GM21367 (cell line): ENCODE results near the gene VMAC.
"Not testable (repeated sequence)": the region's sequence is repeated elsewhere in the genome, so short reads cannot be mapped to it uniquely, and the experiment has no call there.

Experiments
- ATAC-seq: cut with Tn5 transposase; IDR thresholded peaks from one replicate; pipeline ENCODE4 v1.9.1; 2021; ENCODE audit not compliant: unreplicated experiment

Gene VMAC, protein sequence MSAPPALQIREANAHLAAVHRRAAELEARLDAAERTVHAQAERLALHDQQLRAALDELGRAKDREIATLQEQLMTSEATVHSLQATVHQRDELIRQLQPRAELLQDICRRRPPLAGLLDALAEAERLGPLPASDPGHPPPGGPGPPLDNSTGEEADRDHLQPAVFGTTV

DNA sequence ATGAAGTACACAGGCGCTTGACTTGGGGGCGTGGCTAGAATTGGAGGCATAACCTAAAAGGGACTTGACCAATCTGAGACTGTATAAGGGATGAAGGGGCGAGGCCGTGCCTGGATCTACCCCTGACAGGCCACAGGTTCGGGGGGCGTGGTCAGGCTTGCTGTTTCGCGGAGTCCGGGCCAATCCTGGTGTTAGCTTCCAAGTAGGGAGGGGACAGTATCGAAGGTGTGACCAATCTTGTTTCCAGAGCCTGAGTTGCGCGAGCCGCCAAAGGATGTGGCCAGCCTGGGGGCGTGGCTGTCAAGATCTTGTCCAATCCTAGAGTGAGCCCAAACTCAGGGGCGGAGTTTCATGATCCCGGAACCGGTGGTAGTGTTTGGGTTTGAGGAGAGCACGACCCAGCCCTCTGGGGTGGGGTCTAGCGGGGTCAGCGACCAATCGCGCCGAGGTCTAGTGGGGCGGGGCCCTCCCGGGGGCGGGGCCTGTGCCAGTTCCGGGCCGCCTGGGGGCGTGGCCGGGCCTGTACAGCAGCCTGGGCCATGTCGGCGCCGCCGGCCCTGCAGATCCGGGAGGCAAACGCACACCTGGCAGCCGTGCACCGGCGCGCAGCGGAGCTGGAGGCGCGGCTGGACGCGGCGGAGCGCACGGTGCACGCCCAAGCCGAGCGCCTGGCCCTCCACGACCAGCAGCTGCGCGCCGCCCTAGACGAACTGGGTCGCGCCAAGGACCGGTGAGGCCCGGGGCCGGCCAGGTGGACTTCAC is at the start of gene VMAC:
Gene VMAC (plus strand): TSS at position 521 of the 762 bp plus-strand sequence. CDS start 19 bp downstream, at position 540.
- peak; percentile 70 for ATAC-seq

DNA sequence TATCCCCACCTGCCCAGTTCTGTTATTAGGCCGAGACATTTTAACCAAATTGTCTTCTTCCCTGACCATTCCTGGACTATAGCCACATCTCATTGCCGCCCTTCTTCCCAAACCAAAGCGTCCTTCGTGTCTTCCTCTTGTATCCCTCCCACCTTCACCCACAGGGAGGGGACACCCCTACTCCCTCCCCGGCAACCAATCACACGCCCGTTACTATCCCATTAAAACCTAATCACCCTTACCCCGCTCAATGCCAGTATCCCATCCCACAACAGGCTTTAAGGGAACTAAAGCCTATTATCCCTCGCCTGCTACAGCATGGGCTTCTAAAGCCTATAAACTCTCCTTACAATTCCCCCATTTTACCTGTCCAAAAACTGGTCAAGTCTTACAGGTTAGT is 49.5 kb upstream of the VMAC start:
- not testable (repeated sequence) for ATAC-seq

DNA sequence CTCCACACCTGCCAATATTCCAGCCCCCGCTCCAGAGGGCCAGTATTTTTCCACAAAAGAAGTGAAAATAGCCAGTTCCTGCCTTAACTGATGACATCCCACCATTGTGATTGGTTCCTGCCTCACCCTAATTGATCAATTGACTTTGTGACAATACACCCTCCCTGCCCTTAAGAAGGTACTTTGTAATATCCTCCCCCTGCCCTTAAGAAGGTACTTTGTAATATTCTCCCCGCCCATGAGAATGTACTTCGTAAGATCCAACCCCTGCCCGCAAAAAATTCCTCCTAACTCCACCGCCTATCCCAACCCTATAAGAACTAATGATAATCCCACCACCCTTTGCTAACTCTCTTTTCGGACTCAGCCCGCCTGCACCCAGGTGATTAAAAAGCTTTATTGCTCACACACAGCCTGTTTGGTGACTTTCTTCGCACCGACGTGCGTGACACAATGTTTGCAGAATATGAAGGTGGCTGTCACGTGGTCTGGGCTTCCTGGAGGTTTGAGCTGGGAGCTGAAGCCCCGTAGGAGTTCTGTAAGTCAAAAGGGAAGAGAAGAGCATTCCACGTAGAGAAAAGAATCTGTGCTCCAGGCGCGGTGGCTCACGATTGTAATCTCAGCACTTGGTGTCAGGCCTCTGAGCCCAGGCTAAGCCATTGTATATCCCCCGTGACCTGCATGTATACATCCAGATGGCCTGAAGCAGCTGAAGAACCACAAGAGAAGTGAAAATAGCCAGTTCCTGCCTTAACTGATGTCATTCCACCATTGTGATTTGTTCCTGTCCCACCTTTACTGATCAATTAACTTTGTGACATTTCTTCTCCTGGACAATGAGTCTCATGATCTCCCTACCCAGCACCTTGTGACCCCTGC is 47.2 kb upstream of the VMAC start:
- ATAC-seq = no peak

DNA sequence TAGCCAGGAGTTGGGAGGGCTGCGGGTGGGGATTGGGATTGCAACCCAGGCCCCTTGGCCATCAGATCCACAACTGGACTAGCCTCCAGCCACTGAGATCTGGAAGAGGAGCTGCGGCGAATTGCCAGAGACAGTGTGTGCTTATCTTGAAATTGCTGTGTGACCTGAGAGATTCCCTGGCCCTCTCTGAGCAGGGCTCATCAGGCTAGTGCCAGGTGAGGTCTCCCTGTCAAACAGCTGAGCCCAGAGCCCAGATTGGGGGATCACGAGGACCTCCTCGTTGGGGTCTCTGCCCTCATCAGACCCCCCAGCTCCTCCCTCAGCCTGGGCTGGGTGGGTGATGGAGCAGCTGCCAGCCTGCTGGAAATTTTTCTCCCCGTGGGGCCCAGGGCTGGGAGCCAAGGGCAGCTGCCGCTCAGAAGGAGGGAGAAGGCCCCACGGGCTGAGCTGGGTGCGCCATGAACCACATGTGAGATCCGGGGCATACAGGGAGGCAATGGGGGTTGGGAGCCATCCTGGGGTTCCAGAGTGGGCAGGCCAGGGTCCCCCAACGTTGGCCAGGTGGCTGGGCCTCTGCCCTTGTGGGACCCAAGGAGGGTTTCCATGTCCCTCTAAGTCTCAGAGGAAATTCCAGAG is 41.5 kb upstream of the VMAC start:
- no peak for ATAC-seq

DNA sequence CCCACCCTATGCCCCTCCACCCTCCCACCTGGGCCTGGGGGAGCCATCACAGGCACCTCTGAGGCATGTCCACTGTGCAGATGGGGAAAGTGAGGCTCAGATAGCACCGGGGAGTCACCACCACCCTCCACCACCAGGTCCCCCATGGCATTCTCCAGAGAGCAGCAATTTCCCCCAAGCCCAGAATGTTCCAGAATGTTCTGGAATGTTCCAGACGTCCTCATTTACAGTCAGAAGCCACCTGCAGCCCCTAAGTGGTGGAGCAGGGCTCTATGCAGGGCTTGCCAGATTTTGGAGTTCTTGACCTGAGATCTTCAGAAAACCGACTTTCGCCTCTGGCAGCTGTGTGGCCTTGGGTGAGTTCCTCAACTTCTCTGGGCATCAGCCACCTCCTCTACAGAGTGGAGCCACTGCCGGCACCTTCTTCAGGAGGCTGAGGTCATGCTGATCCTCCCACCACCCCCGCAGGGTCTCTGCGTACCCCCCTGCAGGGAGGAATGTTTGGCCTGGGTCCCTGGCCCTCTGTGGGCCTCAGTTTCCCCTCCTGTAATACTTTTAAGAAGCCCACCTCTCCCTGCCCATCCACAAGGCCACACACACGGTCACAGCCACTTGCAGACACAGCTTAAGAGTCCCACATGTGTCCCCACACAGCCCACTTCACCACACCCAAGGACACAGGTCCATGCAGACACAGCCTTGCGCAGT is 40.5 kb upstream of the VMAC start:
- ATAC-seq = no peak

DNA sequence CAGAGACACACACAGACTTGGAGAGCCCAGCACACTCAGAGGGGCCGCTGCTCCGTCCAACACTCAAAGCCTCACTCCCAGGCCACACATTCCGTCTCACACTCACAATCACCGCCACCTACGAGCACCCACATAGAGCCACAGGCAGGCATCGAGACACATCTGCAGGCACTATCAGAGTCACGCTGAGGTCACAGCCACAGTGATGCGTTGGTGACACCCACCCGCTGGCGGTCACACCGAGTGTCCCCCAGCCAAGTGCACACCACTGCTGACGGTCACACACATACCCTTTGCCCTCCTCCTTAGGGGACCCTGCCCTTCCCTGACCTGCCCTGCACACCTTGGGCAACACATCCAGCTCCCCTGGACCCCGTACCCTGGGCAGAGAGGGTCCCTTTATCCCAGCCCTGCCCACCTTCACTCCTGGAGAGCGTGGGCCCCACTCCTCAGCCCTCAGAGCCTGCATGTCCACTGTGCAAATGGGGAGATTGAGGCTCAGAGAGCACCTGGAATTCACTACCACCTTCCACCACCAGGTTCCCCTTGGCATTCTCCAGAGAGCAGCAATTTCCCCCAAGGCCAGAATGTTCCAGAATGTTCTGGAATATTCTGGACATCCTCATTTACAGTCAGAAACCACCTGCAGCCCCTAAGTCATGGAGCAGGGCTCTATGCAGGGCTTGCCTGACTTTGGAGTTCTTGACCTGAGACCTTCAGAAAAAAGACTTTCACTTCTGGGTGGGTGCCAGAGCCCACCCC is 39.8 kb upstream of the VMAC start:
- ATAC-seq = no peak

DNA sequence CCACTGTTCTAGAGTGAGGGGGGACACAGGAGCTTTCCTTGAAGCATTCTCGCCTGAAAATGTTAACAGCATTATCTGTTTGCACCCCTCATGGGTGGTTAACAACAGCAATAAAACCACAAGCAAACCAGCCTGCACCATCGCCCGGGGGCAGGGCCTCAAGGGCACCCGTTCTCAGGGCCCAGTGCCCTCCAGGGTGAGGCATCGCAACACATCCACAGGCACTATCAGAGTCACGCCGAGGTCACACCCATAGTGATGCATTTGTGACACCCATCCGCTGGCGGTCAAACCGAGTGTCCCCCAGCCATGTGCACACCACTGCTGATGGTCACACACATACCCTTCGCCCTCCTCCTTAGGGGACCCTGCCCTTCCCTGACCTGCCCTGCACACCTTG is 38.9 kb upstream of the VMAC start:
- ATAC-seq = no peak

DNA sequence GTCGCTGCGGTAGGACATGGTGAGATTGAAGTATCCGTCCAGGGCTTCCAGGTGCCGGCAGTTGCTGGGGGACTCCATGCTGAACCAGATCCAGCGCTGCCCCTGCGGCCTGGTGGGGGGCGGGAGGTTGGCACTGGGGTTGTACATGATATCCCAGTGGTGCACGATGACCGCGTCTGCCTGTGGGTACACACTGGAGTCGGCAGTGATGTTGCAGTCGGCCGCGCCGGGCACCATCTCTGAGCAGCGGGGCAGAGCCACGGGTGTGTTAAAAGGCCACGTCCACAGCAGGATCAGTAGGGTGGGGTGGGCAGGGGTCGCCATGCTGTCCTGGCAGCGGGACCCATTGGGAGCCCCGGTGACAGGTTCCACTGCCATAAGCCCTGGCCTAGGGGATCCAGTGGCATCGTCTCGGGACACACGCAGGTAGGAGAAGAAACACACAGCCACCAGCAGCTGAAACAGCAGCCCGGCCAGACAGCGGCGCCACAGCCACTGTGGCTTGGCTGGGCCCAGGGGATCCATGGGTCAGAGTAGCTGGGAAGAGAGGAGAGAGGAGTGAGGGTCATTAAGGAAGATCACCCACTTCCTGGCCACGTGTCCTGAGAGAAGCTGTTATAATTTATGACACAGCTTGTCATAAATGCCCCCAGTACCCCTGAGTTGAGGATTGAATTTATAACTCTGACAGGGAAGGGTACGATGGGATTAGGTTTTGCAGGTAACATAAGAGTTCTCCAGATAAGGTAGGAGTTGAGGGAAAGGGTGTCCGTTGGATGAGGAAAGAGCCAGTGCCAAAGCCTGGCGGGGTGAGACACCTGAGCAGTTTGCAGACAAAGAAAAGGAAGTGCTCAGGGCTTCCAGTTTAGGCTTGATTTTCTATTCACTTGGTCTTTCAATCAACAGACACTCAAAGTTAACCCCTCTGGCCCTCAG is 37.2 kb upstream of the VMAC start:
- ATAC-seq = no peak

DNA sequence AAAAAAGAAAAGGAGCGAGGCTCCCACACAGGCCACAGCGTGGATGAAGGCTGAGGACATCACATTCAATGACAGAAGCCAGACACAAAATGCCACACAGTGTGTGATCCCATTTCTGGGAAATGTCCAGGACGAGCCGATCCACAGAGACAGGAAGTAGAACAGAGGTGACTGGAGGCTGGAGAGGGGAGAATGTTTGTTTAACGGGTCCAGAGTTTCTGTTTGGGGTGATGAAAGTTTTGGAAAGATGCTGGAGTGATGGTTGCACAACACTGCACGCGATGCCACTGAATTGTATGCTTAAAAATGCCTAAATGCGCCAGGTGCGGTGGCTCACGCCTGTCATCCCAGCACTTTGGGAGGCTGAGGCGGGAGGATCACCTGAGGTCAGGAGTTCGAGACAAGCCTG is 33.7 kb upstream of the VMAC start:
- ATAC-seq = no peak

DNA sequence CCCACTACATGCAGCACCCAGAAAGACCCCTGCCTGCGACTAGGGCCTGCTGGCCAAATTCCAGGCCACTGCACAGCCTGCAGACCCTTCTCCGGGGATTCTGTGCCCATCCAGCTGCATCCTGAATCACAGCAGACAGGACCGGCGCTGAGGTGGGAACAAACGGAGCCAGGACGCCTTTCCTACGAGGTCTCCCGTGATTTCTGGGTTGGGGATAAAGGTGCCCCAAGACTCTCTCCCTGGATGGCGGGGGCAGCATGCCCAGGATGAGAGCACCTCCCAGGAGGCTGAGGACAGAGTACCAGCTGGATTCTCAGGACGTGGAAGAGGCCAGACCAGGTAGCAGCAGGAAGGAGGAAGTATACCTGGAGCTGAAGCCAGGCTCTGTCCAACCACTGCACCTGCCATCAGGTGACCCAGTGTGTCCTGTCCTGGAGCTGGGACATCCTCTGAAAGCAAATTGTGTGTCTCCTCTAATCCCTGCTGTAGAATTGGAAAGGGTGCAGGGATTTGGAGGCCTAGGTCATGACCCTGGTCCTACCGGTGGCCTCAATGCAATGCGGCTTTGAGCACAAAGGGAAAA is 31.0 kb upstream of the VMAC start:
- no peak for ATAC-seq

DNA sequence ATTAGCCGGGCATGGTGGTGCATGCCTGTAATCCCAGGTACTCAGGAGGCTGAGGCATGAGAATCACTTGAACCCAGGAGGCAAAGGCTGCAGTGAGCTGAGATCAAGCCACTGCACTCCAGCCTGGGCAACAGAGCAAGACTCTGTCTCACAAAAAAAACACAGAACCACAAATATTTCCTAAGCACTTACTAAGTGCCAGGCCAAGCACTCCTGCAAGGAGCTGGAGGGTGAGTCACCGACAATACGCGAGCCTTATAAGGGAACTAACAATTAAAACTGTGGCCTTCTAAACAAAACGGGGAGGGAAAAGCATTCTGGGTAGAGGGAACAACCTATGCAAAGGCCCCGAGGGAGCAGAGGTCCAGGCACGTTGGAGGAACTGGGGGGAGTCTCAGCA is 30.2 kb upstream of the VMAC start:
- ATAC-seq = not testable (repeated sequence)

DNA sequence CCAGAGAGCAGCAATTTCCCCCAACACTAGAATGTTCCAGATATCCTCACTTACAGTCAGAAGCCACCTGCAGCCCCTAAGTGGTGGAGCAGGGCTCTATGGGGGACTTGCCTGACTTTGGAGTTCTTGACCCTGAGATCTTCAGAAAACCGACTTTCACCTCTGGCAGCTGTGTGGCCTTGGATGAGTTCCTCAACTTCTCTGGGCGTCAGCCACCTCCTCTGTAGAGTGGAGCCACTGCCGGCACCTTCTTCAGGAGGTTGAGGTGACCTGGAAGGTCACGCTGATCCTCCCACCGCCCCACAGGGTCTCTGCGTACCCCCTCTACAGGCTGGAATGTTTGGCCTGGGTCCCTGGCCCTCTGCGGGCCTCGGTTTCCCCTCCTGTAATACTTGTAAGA is 27.2 kb upstream of the VMAC start:
- ATAC-seq = no peak

DNA sequence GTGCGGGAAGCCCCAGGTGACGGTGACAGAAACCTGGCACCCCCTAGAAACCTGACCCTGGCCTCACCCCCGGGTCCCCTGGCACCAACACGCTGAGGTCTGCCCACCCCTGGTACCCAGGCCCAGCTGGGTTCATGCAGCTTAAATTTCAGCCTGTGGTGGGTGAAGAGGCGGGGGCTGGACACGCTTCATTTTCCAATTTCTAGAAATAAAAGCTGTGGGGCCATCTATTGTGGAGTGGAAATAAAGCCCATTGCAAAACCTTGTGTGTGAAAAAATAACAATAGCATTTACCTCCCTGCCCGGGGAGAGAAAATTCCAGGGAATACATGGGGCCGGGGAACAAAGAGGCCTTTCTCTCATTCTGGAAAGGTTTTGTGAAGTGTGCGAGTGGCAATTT is 26.8 kb upstream of the VMAC start:
- ATAC-seq = no peak

DNA sequence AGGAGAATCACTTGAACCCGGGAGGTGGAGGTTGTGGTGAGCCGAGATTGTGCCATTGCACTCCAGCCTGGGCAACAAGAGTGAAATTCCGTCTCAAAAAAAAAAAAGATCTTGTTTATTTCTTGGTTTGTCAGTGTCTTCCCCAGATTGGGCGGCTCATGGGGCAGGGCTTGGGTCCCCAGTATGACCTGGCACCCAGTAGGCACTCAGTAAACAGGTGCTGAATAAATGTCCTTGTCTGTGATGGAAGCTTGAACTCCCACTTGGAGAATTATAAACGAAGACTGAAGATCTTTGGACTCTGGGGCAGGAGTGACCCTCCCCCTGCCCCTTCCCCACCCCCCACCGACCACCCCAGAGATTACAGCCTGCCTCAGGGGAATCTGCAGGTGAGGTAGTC is 24.5 kb upstream of the VMAC start:
- ATAC-seq = no peak

DNA sequence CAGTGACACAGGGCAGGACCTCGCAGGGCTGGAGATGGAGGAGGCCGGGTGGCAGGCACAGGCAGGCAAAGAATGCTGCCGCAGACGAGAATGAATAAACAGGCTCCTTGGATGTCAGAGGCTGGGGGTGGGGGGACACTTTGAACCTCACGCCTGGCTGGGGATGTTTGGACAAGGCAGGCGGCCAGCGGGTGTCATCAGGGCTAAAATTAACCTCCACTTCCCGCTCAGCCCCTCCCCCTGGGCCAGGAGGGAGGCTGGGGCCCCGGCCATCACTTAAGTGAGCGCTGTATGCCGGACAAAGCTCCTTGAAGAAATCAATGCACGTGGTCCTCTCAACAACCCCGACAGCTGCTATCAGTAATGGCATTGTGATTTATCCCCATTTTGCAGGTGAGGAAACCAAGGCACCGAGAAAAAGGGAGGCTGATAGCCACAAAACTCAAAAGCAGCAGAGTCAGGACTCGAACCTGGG is 24.0 kb upstream of the VMAC start:
- ATAC-seq = no peak

DNA sequence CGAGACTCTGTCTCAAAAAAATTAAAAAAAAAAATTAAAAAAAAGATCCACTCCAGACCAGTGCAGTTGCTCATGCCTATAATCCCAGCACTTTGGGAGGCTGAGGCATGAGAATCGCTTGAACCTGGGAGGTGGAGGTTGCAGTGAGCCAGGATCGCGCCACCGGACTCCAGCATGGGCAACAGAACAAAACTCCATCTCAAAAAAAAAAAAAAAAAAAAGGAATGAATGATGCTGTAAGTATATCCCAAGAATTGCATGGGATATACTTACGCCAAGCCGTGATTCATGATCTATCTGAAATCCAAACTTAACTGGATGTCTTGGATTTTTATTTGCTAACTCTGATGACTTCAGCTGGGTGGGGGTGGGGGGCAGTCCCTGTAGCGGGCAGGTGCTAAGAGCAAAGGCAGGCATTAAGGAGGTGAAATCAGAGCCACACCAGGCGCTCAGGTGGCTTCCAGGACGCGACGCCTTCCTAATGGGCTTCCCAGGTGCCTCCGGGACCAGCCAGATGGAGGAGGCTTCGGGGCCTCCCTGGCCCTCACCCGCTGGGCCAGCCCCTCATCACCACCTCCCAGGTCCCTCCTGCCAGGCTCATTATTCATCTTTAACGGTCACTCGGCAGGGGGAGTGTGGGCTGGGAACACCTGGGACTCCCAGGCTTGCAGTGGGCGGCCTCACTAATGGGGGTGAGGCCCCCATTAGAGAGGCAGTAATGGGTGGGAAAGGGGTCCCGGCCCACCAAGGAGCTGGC is 23.0 kb upstream of the VMAC start:
- ATAC-seq = no peak

DNA sequence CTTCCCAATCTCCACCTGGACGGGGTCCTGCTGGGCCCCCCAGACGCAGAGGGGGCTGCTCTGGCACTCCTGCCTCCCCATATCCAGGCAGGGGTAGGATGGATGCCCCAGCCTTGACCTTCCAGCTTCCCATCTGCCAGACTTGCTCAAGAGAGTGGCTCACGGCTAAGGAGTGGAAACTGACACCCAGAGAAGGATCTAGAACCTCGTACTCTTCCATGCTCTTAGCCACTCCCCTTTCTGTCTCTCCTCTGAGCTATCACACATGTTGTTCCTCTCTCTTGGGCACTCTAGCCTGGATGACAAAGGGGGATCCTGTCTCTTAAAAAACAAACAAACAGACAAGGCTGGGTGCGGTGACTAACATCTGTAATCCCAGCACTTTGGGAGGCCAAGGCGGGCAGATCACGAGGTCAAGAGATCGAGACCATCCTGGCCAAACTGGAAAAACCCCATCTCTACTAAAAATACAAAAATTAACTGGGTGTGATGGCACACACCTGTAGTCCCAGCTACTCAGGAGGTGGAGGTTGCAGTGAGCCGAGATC is 22.2 kb upstream of the VMAC start:
- no peak for ATAC-seq
